Fibroblast of skin of scalp (primary cell): Measurements from ENCODE around the gene KCNQ1.

ENCODE experiments used
- DNase-seq: peaks from one replicate; pipeline ENCODE4 v3.0.0-alpha.2; 2013

Gene KCNQ1

GRCh38 chr11:2760196-2760871 lies 315.5 kb downstream of the KCNQ1 start:
- no peak for DNase-seq

GRCh38 chr11:2761131-2762030 lies 316.6 kb downstream of the KCNQ1 start:
- no peak for DNase-seq

GRCh38 chr11:2762031-2762380 lies 317.2 kb downstream of the KCNQ1 start:
- no peak for DNase-seq

- no peak for DNase-seq
These were observed 317.6 kb downstream of the KCNQ1 start for GRCh38 chr11:2762451-2762850.

- no peak for DNase-seq
These were observed 319.2 kb downstream of the KCNQ1 start for GRCh38 chr11:2763984-2764383.

- no peak for DNase-seq
These were observed 320.7 kb downstream of the KCNQ1 start for GRCh38 chr11:2765491-2765890.

GRCh38 chr11:2766166-2766565 lies 321.4 kb downstream of the KCNQ1 start:
- no peak for DNase-seq

- no peak for DNase-seq
These were observed 322.3 kb downstream of the KCNQ1 start for GRCh38 chr11:2767071-2767470.

- no peak for DNase-seq
These were observed 323.0 kb downstream of the KCNQ1 start for GRCh38 chr11:2767801-2768200.

GRCh38 chr11:2768471-2769408 lies 323.9 kb downstream of the KCNQ1 start:
- peak; percentile 88 for DNase-seq

- no peak for DNase-seq
These were observed 324.7 kb downstream of the KCNQ1 start for GRCh38 chr11:2769409-2770095.

- DNase-seq, result no peak
These were observed 325.4 kb downstream of the KCNQ1 start for GRCh38 chr11:2770096-2770751.

GRCh38 chr11:2770761-2771301 lies 326.0 kb downstream of the KCNQ1 start:
- DNase-seq, result no peak

- no peak for DNase-seq
These were observed 327.1 kb downstream of the KCNQ1 start for GRCh38 chr11:2771758-2772466.

- DNase-seq, result peak; percentile 29
These were observed 327.8 kb downstream of the KCNQ1 start for GRCh38 chr11:2772544-2773031.

- DNase-seq, result no peak
These were observed 329.6 kb downstream of the KCNQ1 start for GRCh38 chr11:2774173-2775082.

- DNase-seq, result no peak
These were observed 330.3 kb downstream of the KCNQ1 start for GRCh38 chr11:2775083-2775625.

GRCh38 chr11:2775626-2776350 lies 331.0 kb downstream of the KCNQ1 start:
- no peak for DNase-seq
